NCI-H187 (cell line): Measurements from ENCODE around the gene LILRB3.
"Not testable (repeated sequence)": the region's sequence is repeated elsewhere in the genome, so short reads cannot be mapped to it uniquely, and the experiment has no call there.

Experiments
- DNase-seq, 2 experiments: peaks; one replicate each; lab custom pipeline; 2025; lab: John Stamatoyannopoulos, UW

The LILRB3 gene

DNA sequence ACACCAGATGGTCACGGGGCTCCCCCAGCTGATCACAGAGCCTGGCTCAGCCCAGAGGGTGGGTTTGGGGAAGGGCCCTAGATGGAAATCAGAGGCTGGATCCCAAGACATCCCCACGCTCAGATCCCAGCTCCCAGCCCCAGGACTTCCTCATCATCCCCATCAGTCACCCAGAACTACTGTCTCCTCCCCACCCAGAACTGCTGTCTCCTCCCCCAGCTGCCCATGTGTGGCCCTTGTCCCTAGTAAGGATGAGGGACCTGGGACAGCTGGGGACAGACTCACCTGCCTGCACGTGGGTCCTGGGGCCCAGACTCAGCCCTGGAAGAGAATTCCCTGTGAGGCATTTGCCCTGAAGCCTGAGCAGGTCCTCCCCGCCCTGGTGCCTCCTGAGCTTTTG is 19.4 kb upstream of the LILRB3 start:
- DNase-seq, result not testable (repeated sequence)

DNA sequence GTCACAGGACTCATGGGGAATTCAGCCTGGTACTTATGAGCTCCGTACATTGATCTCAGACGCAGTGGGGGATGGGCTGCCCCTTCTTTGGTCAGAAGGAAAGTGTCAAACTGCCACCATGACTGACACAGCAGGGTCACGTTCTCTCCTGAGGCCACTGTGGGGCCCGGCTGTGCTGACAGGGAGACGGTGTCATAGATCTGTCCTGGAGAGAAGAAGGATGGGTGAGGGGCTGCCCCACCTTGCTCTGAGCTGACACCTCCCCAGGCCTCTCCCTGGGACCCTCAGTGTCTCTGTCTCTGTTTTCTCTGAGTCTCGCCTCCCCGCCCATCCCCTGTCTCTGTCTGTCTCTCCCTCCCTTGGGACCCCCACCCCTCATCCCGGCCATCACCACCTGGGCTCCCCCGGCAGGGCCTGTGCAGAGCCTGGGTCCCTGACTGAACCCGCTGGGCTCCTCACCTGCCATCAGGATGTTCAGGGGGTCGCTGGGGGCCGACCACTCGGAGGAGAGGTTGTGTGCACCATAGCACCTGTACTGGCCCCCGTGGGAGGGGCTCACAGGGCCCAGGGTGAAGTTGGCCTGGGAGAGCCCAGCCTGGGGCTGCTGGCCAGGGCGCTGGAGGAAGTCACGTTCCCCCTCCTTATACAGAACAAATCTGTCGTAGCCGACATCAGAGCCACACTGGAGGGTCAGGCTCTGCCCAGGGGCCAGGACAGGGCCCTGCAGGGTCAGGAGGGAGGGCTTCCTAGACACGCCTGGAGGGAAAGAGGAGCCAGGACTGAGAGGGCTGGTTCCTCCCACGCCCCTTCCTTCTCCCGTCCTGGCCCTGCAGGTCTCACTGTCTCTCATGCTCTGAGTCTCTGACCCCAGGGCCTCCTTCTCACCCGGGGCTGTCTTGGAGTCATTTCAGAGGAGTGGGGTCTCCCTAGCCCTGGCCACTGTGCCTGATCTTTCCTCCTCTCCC is 17.8 kb upstream of the LILRB3 start:
- DNase-seq, result not testable (repeated sequence)

DNA sequence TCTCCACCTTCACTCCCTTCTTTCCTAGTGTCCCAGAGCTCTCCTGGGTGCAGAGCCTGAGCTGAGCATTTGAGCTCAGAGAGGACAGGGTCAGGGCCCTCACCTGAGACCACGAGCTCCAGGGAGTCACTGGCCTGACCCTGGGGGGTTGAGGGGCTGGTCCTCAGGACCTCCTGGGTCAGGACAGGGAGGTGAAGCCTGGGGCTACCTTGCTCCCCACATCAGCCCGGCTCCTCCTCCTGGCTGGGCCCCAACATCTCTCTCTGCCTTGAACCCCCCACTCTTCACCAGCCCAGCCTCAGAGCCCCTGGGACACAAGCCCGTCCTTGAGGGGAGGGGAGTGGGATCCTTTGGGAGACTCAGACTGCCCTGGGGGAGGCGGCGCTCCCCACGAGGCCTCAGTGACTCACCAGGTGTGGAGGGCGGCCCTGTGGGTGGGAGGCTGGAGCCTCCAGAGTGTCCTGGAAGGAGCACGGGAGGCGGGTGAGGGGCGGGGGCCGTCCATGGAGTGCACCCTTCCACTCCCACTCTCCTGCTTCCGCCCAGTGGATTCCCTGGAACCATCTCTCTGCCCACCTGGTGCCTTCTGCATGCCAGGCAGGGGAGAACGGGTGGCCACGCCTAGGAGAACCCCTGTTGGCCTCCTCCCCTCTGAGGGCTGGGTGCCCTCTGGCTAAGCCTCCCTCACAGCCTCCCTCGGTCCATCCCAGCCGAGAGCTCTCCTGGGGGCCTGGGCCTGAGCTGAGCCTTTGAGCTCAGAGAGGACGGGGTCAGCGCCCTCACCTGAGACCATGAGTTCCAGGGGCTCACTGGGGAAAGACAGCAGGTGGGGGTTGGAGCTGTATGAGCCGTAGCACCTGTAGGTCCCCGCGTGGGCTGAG is 16.9 kb upstream of the LILRB3 start:
- not testable (repeated sequence) for DNase-seq

DNA sequence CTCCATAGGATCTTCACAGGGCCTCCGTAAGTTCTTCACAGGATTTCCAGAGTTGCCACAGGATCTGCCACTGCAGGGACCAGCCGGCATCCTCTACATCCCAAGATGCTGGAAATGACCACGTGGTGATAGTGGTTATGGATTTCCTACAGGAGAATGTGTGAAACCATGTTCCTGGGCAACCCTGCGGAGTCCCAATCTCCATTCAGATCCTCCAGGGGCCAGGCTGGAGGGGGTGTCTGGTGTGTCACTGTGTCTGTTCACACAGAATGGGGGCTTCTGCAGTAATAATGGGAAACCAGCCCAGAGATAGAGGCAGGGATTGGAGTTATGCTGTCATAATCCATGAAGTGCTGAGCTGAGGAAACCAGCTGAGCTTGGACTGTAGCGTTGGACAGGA is 11.1 kb upstream of the LILRB3 start:
- DNase-seq, result no peak

DNA sequence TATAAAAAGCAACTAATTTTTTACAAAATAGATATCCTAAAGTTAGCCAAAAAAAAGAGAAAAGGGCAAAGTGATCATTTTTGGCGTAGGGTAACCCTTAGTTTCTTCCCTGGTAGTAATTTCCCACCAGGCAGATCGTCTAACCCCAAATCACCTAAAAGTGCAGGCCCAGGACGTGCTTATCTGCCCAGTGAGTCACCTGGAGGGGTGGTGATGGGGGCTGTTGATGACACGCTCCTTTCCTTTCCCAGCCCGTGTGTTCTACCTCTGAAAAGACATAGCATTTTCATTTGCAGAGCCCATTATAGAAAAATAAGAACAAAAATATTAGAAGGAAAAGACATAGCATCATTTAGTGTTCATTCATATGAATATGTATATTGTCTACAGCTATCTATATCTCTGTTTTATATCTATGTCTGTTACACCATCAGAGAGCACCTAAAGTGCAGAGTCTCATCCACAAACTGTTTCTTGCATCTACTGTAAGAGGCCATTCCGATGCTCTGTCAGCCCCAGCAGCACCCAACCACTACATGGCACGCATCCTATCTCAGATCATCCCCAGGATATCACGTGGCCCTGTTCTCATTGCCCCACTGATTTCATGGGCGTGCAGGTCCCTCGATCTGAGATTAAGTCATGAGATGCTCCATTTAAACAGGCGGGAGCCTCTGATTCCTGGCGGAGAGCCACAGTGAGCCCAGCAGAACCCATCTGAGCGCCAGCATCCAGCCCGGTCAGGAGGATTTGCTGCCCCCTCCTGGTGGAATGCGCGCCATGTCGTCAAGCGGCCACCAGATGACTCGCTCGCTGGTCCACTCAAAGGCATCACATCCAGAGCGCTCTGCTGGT is 8.5 kb upstream of the LILRB3 start:
- peak; percentile 85 to 86 for DNase-seq

DNA sequence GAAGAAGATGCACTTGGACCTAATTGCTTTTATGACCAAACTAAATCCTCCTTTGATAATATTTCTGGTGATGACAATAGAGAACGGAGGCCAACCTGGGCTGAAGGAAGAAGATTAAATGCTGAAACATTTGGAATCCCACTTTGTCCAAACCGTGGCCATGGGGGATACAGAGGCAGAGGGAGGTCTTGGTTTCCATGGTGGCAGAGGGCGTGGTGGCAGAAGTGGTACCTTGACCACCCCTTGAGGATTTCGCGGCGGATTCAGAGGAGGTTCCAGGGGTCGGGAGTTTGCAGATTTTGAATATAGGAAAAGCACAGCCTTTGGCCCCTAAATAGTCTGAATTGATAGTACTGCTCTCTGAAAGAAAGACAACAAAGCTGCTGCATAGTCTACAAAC is 7.2 kb upstream of the LILRB3 start:
- DNase-seq, result no peak

DNA sequence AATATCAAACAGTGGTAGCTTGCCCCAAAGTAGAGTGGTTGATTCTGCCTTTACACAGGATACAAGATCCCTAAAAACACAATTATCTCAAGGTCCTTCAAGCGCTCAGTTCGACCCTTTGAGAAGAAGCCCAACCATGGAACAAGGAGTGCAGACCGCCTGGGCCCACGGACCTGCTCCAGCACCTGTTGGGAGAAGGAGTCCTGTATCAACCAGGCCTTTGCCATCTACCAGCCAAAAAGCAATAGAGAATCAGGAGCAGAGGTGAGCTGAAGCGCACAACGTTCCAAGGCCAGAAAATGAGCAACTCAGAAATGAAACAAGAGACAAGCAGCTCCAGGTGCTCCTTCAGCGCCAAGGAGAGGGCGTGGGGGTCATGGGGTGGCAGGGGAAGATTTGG is 6.3 kb upstream of the LILRB3 start:
- DNase-seq, result no peak

DNA sequence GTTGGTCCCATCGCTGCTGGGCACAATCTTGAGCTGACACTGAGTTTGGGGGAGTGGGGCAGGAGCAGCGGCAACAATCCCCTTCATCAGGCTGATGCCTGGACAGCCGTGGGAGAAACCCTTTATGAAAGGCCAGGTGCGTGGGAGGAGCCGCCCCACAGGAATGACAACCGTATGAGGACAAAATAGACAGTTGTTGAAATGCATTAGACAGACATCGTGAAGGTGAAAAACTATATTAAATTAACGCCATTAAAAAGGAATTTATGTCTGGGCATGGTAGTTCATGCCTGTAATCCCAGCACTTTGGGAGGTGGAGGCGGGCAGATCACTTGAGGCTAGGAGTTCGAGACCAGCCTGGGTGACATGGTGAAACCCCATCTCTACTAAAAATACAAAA is 1.8 kb upstream of the LILRB3 start:
- not testable (repeated sequence) for DNase-seq

DNA sequence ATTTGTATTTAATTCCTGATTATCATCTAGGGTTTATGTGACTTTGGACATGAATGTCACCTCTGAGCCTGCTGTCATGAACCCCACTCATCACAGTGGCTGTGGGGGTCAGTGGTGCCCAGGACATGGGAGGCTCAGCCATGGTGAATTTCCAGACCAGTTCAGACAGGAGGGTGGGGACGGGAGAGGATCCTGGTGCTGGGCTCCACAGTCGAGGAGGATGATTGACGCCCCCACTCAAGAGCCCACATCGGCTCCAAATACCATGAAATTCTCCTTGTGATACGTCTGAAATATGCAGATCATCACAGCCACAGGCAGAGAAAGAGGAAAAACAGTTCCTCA is 1.1 kb upstream of the LILRB3 start:
- DNase-seq, result not testable (repeated sequence)

DNA sequence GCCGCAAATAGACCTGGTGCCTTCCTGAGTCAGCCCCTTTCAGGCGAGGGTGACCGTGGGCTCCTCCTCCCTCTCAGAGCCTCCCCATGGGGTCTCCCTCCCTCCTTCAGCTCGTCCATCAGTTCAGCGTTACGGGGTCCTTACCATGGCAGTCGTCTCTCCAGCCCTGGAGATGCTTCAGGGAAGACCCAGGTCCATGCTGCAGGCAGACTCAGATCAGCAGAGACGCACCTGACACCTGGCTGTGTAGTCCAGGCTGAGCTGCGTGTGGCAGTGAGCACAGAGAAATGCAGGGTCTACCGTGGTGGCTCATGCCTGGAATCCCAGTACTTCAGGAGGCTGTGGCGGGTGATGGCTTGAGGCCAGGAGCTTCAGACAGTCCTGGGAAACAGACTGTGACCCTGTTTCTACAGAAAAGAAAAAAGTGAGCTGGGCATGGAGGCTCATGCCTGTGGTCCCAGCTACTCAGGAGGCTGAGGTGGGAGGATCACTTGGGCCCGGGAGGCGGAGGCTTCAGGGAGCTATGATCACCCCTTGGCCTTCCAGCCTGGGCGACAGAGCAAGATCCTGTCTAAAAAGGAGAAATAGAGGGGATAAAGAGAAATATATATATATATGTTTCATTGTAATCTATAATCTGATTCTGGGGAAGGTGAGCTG is 600 bp upstream of the LILRB3 start:
- not testable (repeated sequence) for DNase-seq

DNA sequence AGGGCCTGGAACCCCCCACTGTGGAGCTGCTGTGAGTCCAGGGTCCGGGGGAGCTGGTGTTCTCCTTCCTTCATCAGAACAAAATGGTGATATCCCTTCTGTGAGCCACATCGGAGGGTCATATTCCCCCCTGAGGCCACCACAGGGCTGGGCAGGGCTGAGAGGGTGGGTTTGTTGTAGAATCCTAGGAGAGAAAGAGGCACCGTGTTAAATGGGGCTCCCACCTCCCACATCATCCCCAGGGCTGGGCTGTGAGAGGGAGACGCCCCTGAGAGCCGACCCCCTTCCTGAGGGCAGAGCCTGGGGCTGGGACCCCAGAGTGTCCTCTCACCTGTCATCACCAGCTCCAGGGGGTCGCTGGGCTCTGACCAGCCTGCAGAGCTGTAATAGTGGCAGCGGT is 860 bp downstream of the LILRB3 start:
- not testable (repeated sequence) for DNase-seq

DNA sequence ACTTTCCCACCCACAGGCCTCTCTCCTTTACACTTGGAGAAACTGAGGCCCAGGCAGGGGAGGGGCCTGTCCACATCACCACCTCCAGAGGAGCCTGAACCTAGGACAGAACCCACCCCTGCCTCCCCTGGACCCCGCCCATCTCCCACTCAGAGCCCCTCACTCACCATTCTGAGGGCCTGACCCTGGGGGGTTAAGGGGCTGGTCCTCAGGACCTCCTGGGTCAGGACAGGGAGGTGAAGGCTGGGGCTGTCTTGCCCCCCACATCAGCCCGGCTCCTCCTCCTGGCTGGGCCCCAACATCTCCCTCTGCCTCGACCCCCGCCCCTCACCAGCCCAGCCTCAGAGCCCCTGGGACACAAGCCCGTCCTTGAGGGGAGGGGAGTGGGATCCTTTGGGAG is 3.1 kb downstream of the LILRB3 start:
- DNase-seq, result not testable (repeated sequence)

DNA sequence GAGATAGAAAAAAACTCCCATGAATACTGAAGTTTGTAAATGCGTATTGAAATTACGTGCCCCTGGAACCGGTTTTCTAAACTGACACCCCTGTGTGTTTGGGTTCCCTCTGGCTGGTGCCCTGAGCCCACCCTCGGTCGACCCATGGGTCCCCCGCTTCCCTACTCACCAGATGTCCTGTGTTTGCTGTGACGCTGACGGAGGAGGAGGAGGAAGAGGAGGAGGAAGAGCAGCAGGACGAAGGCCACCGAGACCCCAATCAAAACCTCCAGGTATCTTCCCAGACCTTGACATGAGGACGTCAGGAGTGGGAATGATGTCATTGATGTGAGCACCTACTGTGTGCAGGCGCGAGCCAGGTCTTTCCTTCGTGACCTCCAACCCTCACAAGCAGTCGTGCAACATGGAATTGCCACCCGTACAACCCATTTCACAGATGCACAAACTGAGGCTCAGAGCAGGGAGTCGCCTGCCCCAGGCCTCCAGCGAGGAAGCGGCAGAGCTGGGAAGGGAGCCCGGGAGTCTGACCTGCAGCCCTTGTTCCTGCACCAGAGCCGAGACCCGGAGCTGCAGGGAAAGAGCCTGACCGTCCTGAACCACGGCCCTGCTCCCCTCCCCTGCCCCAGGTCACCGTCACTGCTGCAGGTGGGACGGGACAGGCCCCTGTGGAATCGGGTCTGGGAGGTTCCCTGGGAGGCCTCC is 3.7 kb downstream of the LILRB3 start:
- DNase-seq, result no peak

DNA sequence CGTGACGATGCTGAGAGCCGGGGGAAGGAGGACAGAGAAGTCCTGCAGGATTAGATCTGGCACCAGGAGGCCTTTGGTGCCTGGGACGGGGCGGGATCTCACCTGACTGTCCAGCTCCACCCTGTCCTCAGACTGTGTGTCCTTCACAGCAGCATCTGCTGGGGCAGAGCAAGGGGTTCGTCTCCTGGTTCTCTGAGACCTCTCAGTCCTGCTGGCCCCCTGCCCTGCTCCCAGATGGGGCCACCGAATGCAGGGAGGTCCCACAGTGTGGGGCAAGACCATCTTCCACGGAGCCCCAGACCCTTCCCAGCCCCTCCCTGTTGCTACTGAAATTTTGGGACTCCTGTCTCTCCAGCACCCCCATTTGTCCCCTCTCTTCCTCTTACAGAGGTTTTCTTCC is 4.5 kb downstream of the LILRB3 start:
- no peak for DNase-seq

DNA sequence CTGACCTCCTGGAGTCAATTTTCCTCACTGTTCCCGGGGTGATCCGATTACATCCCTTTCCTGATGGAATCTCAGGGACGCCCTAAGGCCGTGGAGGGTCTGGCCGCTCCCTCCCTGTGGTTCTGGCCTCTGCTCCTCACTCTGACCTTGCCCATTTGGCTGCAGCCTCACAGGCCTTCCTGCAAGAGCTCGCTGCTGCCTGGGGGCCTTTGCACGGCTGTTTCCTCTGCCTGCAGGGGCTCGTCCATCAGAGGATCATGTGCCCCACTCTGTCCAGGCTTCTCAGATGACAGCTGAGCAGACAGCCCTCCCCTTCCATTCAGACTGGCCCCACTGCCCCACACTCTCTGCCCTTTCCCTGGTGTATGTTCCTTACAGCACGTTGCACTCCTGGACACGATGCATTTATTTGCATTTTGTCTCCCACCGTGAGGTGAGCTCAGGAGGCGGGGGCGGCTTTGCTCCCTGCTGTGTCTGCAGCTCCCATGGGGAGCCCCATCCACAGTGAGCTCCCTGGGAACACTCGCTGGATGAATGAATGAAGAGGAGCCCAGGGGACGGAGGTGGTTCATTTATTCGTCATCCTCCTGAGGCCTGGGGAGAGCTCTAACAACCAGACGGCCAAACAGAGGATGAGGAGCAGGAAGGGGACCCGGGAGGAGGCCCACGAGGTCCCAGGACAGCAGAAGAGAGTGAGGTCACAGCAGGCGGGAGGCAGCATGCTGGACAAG is 5.1 kb downstream of the LILRB3 start:
- not testable (repeated sequence) for DNase-seq

DNA sequence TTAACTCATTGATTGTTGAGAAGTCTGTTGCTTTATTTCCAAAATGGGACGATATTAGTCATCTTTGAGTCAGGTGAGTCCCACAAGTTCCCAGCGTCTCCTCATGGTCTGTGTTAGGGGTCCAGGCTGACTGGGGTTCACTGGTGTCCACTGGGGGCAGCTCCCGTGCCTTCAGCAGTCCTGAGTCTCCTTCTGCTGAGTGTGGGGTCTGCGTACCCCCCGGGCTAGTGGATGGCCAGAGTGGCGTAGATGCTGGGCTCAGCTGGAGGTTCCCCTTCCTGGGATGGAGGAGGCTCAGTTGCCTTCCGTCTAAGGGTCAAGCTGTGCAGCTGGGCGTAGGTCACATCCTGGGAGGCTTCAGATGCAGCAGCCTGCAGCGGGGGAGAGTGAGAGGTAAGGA is 5.9 kb downstream of the LILRB3 start:
- DNase-seq, result no peak

DNA sequence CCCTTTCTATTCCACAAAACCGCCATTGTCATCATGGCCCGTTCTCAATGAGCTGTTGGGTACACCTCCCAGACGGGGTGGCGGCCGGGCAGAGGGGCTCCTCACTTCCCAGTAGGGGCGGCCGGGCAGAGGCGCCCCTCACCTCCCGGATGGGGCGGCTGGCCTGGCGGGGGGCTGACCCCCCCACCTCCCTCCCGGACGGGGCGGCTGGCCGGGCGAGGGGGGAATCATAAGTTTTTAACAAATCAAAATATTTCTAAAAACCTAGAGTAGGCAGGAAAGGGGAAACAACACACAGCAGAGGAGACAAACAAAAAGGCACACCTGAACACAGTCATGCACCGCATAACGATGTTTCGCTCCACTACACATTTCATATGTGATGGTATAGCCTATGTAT is 8.1 kb downstream of the LILRB3 start:
- not testable (repeated sequence) for DNase-seq

DNA sequence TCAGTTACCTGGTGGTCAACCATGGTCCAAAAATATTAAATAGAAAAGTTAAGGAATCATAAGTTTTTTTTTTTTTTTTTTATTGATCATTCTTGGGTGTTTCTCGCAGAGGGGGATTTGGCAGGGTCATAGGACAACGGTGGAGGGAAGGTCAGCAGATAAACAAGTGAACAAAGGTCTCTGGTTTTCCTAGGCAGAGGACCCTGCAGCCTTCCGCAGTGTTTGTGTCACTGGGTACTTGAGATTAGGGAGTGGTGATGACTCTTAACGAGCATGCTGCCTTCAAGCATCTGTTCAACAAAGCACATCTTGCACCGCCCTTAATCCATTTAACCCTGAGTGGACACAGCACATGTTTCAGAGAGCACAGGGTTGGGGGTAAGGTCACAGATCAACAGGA is 8.6 kb downstream of the LILRB3 start:
- not testable (repeated sequence) for DNase-seq

DNA sequence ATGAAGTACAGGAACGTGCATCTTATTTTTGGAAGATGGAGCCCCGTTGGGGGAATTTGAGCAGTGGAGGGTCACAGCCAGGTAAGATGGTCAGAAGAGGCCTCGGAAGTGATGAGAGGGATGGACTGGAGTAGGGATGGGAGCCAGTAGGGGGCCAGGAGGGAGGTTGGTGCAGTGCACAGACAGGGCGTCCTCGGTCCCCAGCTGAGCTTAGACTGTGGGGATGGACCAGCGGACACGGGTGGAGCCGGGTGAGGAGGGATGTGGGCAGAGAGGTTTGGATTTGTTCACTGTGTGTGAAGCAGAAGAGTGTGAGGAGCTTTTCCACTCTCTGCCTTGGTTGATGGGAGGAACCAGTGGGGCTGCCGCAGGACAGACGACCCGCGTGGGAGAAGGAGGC is 11.6 kb downstream of the LILRB3 start:
- DNase-seq, result no peak
